Prostate gland (tissue), 2 donors: ENCODE measurements around the gene ROBO1.

ENCODE experiments used
- POLR2AphosphoS5 ChIP-seq: sonication (generic); formaldehyde crosslinking; IDR thresholded peaks from one replicate; pipeline ENCODE4 v1.6.1; 2017; ENCODE audit warnings: antibody characterized with exemption
- TF ChIP-seq, protein P1 (sequence below), 4 experiments: fragments of 200-600 bp in 2 of 4; fragments of 450-650 bp in 2 of 4; sonication (generic) in 2 of 4; IDR thresholded peaks; 1 replicate in 3 of 4; 2 replicates in 1 of 4; pipeline ENCODE4 v1.5.1; 2016 to 2019; ENCODE audit warnings: antibody characterized with exemption in 4 of 4, mild to moderate bottlenecking in 2 of 4, moderate library complexity in 2 of 4

DNA sequence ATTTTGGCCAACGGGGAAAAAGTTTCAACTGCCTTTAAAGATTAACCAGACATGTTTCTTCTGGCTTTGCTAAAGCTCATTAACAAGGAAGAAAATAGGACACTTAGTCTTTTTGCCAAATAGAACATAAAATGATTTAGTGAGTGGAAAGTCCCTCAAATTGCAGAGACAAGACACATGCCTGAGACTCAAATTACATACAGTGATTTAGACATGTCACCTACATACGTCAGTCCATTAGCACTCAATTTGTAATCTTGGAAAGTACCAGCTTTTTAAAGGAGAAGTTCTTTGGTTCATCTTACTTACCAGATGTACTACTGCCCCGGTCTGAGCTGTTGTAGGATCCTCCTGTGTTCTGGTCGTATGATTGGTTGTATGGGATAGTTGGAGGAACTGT lies 1134.2 kb downstream of the ROBO1 start:
- no peak for TF ChIP-seq POLR2AphosphoS5
- TF ChIP-seq, protein P1, sequence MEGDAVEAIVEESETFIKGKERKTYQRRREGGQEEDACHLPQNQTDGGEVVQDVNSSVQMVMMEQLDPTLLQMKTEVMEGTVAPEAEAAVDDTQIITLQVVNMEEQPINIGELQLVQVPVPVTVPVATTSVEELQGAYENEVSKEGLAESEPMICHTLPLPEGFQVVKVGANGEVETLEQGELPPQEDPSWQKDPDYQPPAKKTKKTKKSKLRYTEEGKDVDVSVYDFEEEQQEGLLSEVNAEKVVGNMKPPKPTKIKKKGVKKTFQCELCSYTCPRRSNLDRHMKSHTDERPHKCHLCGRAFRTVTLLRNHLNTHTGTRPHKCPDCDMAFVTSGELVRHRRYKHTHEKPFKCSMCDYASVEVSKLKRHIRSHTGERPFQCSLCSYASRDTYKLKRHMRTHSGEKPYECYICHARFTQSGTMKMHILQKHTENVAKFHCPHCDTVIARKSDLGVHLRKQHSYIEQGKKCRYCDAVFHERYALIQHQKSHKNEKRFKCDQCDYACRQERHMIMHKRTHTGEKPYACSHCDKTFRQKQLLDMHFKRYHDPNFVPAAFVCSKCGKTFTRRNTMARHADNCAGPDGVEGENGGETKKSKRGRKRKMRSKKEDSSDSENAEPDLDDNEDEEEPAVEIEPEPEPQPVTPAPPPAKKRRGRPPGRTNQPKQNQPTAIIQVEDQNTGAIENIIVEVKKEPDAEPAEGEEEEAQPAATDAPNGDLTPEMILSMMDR (IDR thresholded peaks at IDR 0.05), result no peak
